HG03175 (cell line): ENCODE measurements around the gene PHRF1.

ENCODE experiments used
- ATAC-seq: cut with Tn5 transposase; IDR thresholded peaks from one replicate; pipeline ENCODE4 v1.9.1; 2021; ENCODE audit warnings: mild to moderate bottlenecking, moderate library complexity; ENCODE audit not compliant: unreplicated experiment

PHRF1 gene

GRCh38 chr11:595400-595799 lies 19.1 kb downstream of the PHRF1 start:
- ATAC-seq = no peak

- ATAC-seq = no peak
Measured at GRCh38 chr11:596374-596773, 20.1 kb downstream of the PHRF1 start.

GRCh38 chr11:597166-597725 lies 21.0 kb downstream of the PHRF1 start:
- no peak for ATAC-seq

- no peak for ATAC-seq
Measured at GRCh38 chr11:598005-598680, 21.9 kb downstream of the PHRF1 start.

- no peak for ATAC-seq
Measured at GRCh38 chr11:601573-602245, 25.4 kb downstream of the PHRF1 start.

- ATAC-seq = no peak
Measured at GRCh38 chr11:603154-603553, 26.9 kb downstream of the PHRF1 start.

- no peak for ATAC-seq
Measured at GRCh38 chr11:605286-606129, 29.2 kb downstream of the PHRF1 start.

- ATAC-seq = no peak
Measured at GRCh38 chr11:606245-606644, 30.0 kb downstream of the PHRF1 start.

- no peak for ATAC-seq
Measured at GRCh38 chr11:607020-607780, 30.9 kb downstream of the PHRF1 start.

GRCh38 chr11:607971-608659 lies 31.8 kb downstream of the PHRF1 start:
- no peak for ATAC-seq

- ATAC-seq = no peak
Measured at GRCh38 chr11:608791-609251, 32.6 kb downstream of the PHRF1 start.

- no peak for ATAC-seq
Measured at GRCh38 chr11:609341-609811, 33.1 kb downstream of the PHRF1 start.

GRCh38 chr11:610146-610801 lies 34.0 kb downstream of the PHRF1 start:
- no peak for ATAC-seq

GRCh38 chr11:611001-611996 lies 35.0 kb downstream of the PHRF1 start:
- ATAC-seq = no peak

- ATAC-seq = no peak
Measured at GRCh38 chr11:612201-612960, 36.1 kb downstream of the PHRF1 start.

GRCh38 chr11:612961-613300 lies 36.7 kb downstream of the PHRF1 start:
- ATAC-seq = no peak

- ATAC-seq = no peak
Measured at GRCh38 chr11:613369-613968, 37.2 kb downstream of the PHRF1 start.
